Fibroblast of pulmonary artery (primary cell): Measurements from ENCODE around the gene PHLPP2.

ENCODE experiments used
- DNase-seq: peaks from one replicate; pipeline ENCODE4 v3.0.0-alpha.2; 2010; ENCODE audit warnings: low read depth
- H3K4me3 ChIP-seq: replicated peaks from 2 replicates; pipeline ENCODE4 v1.5.1; 2011; ENCODE audit warnings: low read depth, mild to moderate bottlenecking, control low read depth, low read length, moderate library complexity
- TF ChIP-seq, protein P1 (sequence below): IDR thresholded peaks from 2 replicates; pipeline ENCODE4 v1.5.1; 2011; ENCODE audit warnings: mild to moderate bottlenecking, control low read depth, low read length, inconsistent platforms; ENCODE audit errors: missing control alignments

PHLPP2 gene

DNA sequence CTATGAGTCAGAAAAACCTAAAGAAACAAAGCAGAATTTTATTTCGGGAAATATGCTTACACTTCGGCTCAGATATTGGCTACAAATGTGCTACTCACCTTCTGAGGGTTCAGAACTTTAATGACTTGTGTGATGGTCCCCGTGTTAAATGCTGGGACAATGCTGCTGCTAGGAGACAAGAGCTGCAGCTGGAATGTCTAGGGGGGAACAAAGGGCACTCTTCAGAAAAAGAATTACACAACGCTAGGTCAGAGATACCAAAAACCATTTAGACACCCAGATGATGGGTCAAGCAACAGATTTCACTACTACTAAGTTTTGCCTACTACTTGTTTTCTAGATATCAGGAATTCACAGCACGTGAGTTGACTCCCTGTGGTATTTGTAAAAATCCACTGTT lies 10.0 kb upstream of the PHLPP2 start:
- H3K4me3 ChIP-seq, result no peak overlapping the region
- TF ChIP-seq, protein P1, sequence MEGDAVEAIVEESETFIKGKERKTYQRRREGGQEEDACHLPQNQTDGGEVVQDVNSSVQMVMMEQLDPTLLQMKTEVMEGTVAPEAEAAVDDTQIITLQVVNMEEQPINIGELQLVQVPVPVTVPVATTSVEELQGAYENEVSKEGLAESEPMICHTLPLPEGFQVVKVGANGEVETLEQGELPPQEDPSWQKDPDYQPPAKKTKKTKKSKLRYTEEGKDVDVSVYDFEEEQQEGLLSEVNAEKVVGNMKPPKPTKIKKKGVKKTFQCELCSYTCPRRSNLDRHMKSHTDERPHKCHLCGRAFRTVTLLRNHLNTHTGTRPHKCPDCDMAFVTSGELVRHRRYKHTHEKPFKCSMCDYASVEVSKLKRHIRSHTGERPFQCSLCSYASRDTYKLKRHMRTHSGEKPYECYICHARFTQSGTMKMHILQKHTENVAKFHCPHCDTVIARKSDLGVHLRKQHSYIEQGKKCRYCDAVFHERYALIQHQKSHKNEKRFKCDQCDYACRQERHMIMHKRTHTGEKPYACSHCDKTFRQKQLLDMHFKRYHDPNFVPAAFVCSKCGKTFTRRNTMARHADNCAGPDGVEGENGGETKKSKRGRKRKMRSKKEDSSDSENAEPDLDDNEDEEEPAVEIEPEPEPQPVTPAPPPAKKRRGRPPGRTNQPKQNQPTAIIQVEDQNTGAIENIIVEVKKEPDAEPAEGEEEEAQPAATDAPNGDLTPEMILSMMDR, result no peak
- DNase-seq, result no peak

GRCh38 chr16:71732587-71732986 lies 8.1 kb upstream of the PHLPP2 start:
- no peak overlapping the region for H3K4me3 ChIP-seq
- TF ChIP-seq, protein P1, result no peak
- no peak for DNase-seq

DNA sequence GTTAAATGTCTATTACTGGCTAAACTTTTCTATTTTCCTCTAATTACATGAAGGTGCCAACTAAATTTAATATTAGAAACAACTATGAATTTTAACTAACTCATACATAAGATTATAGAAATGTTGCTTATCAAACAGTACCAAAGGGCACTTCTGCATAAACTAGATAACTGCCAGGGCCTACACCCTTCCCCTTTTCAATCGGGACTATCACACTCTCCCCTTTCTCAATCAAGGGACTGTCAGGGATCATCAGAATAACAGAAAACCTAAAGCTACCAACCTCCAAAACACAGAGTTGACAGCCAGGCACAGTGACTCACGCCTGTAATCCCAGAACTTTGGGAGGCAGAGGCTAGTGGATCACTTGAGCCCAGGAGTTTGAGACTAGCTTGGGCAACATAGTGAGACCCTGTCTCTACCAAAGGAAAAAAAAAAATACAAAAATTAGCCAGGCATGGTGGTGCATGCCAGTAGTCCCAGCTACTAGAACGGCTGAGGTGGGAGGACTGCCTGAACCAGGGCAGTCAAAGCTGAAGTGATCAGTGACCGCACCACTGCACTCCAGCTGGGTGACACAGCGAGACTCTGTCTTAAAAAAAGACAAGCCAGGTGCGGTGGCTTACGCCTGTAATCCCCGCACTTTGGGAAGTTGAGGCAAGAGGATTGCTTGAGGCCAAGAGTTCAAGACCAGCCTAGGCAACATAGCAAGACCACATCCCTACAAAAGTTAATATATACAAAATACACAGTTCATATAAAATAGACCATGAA lies 3.2 kb upstream of the PHLPP2 start:
- DNase-seq, result no peak
- no peak overlapping the region for H3K4me3 ChIP-seq
- TF ChIP-seq, protein P1, result no peak

- DNase-seq, result no peak
- H3K4me3 ChIP-seq, result no peak overlapping the region
- TF ChIP-seq, protein P1, result no peak
Observed at GRCh38 chr16:71726476-71727315, 2.2 kb upstream of the PHLPP2 start.

- TF ChIP-seq, protein P1, result no peak
- peak; percentile 56 for DNase-seq
- H3K4me3 ChIP-seq, result peak overlapping the region; percentile 81
Observed at GRCh38 chr16:71723537-71724319, 773 bp downstream of the PHLPP2 start.

DNA sequence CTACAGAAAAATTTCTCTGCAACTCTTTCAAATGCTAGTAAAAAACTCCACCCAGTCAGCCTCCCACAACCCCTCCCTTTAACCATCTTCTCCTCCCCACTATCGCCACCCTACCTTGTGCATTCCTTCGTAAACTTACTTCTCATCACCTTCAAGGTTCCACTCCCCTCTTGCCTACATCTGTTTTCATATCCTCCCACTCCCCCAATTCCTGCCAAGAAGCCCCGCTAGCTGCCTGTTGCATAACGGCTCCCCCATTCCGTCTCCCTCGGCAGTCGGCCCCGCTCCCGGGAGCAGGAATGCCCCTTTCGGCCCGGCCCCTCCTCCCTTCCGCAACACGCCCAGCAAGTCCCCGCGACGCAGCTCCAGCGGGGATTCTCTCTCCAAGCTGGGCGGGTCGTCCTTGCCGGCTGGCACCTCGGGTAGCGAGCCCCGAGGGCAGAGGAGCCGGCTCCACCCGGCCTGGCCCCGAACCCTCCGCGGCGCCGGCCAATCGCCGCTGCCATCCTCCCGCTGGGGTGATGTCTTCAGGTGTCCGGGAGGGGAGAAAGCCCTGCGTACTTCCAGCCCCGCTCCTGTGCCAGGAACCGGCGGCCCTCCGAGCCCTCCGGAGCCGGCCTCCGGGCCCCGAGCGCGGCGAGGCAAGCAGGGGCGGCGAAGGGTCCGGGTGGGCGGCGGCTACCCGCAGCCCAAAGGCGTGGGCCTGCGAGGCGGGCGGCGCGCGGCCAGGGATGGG lies 1.5 kb downstream of the PHLPP2 start:
- TF ChIP-seq, protein P1, result no peak
- peak; percentile 70 for DNase-seq
- peak overlapping the region; percentile 81 for H3K4me3 ChIP-seq
